GM19351 (cell line): ENCODE data around the gene RHOF.

Experiments
- ATAC-seq: cut with Tn5 transposase; IDR thresholded peaks from one replicate; pipeline ENCODE4 v1.9.1; 2021; ENCODE audit warnings: mild to moderate bottlenecking, moderate library complexity; ENCODE audit not compliant: unreplicated experiment

Gene RHOF

GRCh38 chr12:121819212-121819949 lies 25.9 kb upstream of the RHOF start:
- no peak for ATAC-seq

- ATAC-seq: no peak
Measured at GRCh38 chr12:121817648-121818043, 24.2 kb upstream of the RHOF start.

- ATAC-seq: no peak
Measured at GRCh38 chr12:121816925-121817647, 23.6 kb upstream of the RHOF start.

- no peak for ATAC-seq
Measured at GRCh38 chr12:121815263-121815662, 21.8 kb upstream of the RHOF start.

GRCh38 chr12:121814429-121815119 lies 21.1 kb upstream of the RHOF start:
- no peak for ATAC-seq

GRCh38 chr12:121813951-121814350 lies 20.5 kb upstream of the RHOF start:
- ATAC-seq: no peak

GRCh38 chr12:121812921-121813896 lies 19.7 kb upstream of the RHOF start:
- no peak for ATAC-seq

- ATAC-seq: peak; percentile 30
Measured at GRCh38 chr12:121812320-121812871, 18.9 kb upstream of the RHOF start.

GRCh38 chr12:121811434-121812319 lies 18.2 kb upstream of the RHOF start:
- ATAC-seq: peak; percentile 76

GRCh38 chr12:121810833-121811433 lies 17.4 kb upstream of the RHOF start:
- no peak for ATAC-seq

- ATAC-seq: no peak
Measured at GRCh38 chr12:121810234-121810817, 16.8 kb upstream of the RHOF start.

- no peak for ATAC-seq
Measured at GRCh38 chr12:121809712-121810116, 16.2 kb upstream of the RHOF start.

GRCh38 chr12:121808623-121809022 lies 15.1 kb upstream of the RHOF start:
- no peak for ATAC-seq

GRCh38 chr12:121807642-121808347 lies 14.3 kb upstream of the RHOF start:
- ATAC-seq: no peak

GRCh38 chr12:121806546-121807423 lies 13.3 kb upstream of the RHOF start:
- ATAC-seq: no peak

- no peak for ATAC-seq
Measured at GRCh38 chr12:121806009-121806545, 12.6 kb upstream of the RHOF start.
